Muscle layer of colon (tissue), 2 donors: ENCODE measurements around the gene XKR8.

ENCODE experiments used
- H3K27ac ChIP-seq: one replicate; pipeline ENCODE4 v1.7.0; 2013; ENCODE audit warnings: low read depth, mild to moderate bottlenecking, low read length, moderate library complexity
- H3K27me3 ChIP-seq, 2 donors: one replicate each; pipeline ENCODE4 v1.7.0; 2013; ENCODE audit warnings: low read length in 2 of 2, mild to moderate bottlenecking in 2 of 2; ENCODE audit not compliant: insufficient read depth in 2 of 2, control insufficient read depth in 1 of 2
- H3K36me3 ChIP-seq: one replicate; pipeline ENCODE4 v1.7.0; 2013; ENCODE audit warnings: mild to moderate bottlenecking, low read length; ENCODE audit not compliant: insufficient read depth
- H3K4me1 ChIP-seq: one replicate; pipeline ENCODE4 v1.7.0; 2013; ENCODE audit warnings: mild to moderate bottlenecking, low read length; ENCODE audit not compliant: insufficient read depth
- H3K4me3 ChIP-seq, 2 donors: one replicate each; pipeline ENCODE4 v1.7.0; 2013; ENCODE audit warnings: low read length in 2 of 2, low read depth in 1 of 2, mild to moderate bottlenecking in 1 of 2, moderate library complexity in 1 of 2
- H3K9ac ChIP-seq: one replicate; pipeline ENCODE4 v1.7.0; 2013; ENCODE audit warnings: low read length
- H3K9me3 ChIP-seq: one replicate; pipeline ENCODE4 v1.7.0; 2013; ENCODE audit warnings: mild to moderate bottlenecking, low read length
- donor health status: abdominal sarcoma.
- donor health status: Adenocarcinoma of cecum.

Gene XKR8

DNA sequence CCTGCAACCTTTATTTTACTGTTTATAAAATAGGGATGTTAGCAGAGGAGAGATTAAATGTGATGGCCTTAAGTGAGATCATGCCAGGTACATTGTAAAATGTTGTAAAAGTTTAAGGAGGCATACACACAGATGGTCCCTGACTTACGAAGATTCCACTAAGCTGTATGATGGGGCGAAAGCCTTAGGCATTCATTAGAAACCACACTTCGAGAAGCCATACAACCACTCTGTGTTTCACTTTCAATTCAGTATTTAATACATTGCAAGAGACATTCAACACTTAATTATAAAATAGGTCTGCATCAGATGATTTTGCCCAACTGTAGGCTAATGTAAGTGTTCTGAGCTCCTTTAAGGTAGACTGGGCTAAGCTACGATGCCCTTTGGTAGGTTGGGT is 21.3 kb upstream of the XKR8 start:
- no peak overlapping the region for H3K9ac ChIP-seq
- H3K27me3 ChIP-seq: peaks cover 14 to 22% of the 10 kb centered on the region in 2 donors
- H3K36me3 ChIP-seq: no peaks in the 10 kb centered on the region
- H3K4me3 ChIP-seq: no peak overlapping the region
- H3K27ac ChIP-seq: no peak overlapping the region
- no peaks in the 10 kb centered on the region for H3K9me3 ChIP-seq
- H3K4me1 ChIP-seq: peaks cover 5% of the 10 kb centered on the region

DNA sequence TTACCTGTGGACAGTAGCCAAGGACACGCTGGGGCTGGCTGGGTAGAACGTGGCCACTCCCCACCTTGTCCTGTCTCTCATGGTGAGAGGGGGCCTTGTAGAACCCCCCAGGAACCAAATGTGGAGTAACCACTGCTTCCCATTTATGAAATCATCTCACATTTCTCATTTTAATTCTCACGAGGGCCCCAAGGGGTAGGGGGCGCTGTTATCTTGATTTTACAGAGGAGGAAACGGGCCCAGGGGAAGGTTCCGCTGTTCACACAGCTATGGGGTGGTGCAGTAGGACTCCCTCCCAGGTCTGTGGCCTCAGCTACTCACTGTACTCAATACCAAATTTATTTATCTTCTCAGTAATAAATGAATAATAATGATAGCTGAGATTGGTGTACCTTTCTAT is 19.5 kb upstream of the XKR8 start:
- Histone ChIP-seq H3K9me3 (no peaks in the 10 kb centered on the region), H3K36me3 (no peaks in the 10 kb centered on the region), H3K9ac (no peak overlapping the region), H3K27me3 (peaks cover 6 to 13% of the 10 kb centered on the region in 2 donors), H3K4me3 (no peak overlapping the region), H3K4me1 (peaks cover under 1% of the 10 kb centered on the region), H3K27ac (no peak overlapping the region)

DNA sequence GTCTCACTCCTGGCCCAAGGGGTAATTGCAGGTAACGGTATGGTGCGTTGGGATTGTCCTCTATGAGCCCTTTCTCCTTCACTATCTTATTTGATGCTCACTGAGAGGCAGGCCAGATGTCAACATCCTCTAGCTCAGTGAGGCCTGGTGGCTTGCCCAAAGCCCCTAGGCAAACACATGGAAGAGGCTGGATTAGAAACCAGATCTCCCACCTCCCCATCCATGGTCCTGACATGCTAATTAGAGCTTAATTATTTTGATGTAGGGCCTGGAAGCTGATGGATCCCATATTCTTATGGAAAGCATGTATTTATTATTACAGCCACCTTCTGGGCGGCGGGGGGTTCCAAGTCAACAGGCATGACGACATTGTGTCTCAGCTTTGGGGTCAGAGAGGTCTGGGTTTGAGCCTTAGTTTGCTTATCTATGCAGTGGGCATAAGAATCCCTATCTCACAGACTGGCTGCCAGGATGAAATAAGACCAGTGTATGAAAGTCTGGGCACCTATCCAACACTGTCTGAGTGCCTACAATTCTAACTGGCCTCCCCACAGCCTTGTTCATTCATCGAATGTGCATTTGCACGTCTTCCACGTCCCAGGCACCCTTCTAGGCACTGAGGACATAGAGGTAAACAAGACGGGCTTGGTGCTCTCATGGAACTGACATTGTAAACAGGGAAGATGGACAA is 18.8 kb upstream of the XKR8 start:
- H3K9ac ChIP-seq: no peak overlapping the region
- H3K4me3 ChIP-seq: no peak overlapping the region
- no peaks in the 10 kb centered on the region for H3K9me3 ChIP-seq
- peaks cover 1 to 13% of the 10 kb centered on the region in 2 donors for H3K27me3 ChIP-seq
- H3K36me3 ChIP-seq: no peaks in the 10 kb centered on the region
- no peak overlapping the region for H3K27ac ChIP-seq
- H3K4me1 ChIP-seq: no peaks in the 10 kb centered on the region

DNA sequence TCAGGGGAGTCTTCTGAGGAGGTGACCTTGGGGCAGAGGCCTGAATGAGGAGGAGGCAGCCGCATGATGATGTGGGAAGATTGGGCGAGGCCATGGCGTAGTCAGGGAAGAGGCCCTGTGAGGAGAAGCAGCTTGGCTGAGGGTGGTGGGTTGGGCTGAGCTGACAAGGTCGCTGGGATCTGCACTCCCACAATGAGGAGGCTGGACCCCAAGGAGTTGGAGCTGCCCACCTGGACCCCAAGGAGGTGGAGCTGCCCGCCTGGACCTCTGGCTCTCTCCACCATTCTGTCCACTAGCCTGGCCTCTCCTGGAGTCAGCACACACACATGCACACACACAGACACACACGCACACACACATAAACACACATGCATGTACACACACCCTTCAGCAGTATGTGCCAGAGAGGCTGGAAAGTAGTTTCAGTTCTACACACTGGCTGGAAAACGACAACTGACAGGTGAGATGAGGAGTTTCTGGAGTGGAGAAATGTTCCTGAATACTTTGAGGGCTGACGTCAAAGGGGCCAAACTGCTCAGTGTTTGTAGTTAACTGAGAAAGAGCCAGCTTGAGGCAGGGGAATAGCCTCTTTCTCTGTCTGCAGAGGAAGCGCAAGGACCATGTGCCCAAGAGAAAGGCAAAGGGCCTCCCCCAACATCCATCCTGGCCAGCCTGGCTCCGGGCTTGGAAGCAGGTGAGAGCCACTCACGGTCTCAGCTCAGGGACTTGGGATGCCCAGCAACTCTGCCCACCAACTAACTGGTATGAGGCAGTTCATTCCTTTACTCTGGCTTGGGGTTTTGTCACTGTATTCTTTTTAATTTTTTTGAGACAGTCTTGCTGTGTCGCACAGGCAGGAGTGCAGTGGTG is 17.9 kb upstream of the XKR8 start:
- Histone ChIP-seq H3K9me3 (no peaks in the 10 kb centered on the region), H3K27ac (no peak overlapping the region), H3K27me3 (peaks cover 0 to 5% of the 10 kb centered on the region in 2 donors), H3K36me3 (no peaks in the 10 kb centered on the region), H3K4me3 (no peak overlapping the region), H3K4me1 (no peaks in the 10 kb centered on the region), H3K9ac (no peak overlapping the region)

DNA sequence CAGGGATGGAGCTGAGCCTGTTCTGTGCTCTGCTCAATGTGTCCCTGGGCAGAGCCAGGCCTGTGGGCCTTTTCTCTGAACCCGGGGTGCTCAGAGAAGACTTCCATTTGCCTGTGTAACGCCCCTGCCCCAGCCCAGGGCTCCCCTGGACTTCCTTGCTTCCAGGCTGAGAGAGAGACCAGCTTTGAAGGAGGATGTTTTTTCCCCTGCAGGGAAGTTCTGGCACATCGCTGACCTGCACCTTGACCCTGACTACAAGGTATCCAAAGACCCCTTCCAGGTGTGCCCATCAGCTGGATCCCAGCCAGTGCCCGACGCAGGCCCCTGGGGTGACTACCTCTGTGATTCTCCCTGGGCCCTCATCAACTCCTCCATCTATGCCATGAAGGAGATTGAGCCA is 14.8 kb upstream of the XKR8 start:
- H3K4me3 ChIP-seq: no peak overlapping the region
- no peaks in the 10 kb centered on the region for H3K36me3 ChIP-seq
- no peak overlapping the region for H3K27ac ChIP-seq
- H3K4me1 ChIP-seq: no peaks in the 10 kb centered on the region
- H3K9ac ChIP-seq: no peak overlapping the region
- no peaks in the 10 kb centered on the region for H3K9me3 ChIP-seq
- no peaks in the 10 kb centered on the region for H3K27me3 ChIP-seq

DNA sequence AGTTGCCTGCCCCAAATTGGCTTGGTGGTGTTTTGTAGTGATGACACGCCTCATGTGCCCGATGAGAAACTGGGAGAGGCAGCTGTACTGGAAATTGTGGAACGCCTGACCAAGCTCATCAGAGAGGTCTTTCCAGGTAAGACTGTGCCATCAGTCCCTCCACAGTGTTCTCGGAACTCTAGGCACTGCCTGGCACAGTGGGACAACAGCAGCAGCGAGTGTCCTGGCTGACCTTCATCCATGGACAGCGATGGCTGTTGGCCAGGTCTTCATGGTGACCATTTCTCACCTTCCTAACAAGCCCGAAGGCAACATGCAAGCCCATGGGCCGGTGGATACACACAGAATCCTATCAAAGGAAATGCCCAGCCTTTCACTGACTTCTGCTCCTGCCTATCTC is 10.7 kb upstream of the XKR8 start:
- Histone ChIP-seq H3K27me3 (no peaks in the 10 kb centered on the region), H3K4me1 (no peaks in the 10 kb centered on the region), H3K36me3 (no peaks in the 10 kb centered on the region), H3K9ac (no peak overlapping the region), H3K9me3 (no peaks in the 10 kb centered on the region), H3K4me3 (no peak overlapping the region), H3K27ac (no peak overlapping the region)

DNA sequence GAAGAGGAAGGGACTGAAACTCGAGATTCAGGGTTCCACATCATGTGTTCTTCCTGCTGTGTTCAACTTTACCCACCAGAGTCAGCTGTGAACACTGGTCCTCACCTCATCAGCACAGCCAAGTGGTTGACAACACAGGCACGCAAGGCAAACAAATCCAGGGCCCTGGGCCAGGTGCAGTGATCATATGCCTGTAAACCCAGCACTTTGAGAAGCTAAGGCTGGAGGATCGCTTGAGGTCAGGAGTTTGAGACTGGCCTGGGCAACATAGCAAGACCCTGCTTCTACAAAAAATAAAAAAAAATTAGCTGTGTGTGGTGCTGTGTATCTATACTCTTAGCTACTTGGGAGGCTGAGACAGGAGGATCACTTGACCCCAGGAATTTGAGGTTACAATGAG is 8.4 kb upstream of the XKR8 start:
- Histone ChIP-seq H3K27ac (no peak overlapping the region), H3K27me3 (no peaks in the 10 kb centered on the region), H3K9ac (no peak overlapping the region), H3K36me3 (no peaks in the 10 kb centered on the region), H3K4me1 (no peaks in the 10 kb centered on the region), H3K4me3 (no peak overlapping the region), H3K9me3 (no peaks in the 10 kb centered on the region)

DNA sequence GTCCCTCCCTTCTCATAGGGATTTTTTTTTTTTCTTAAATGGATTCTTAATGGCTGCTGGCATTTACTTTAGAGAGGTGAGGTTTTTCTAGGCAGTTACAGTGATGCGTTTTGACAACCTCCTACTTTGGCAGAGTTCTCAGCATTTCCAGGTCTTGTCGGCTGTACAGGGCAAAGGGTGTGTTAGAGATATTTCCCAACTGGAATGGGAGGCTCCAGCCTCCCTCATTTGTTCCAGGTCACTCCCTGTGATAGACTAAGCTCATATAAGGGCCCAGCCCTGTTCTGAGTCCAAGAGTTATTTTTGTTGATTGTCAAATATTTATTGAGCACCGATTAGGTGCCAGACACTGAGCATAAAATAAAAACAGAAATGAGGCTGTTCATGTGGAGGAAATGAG is 7.6 kb upstream of the XKR8 start:
- H3K4me1 ChIP-seq: no peaks in the 10 kb centered on the region
- H3K36me3 ChIP-seq: no peaks in the 10 kb centered on the region
- no peak overlapping the region for H3K4me3 ChIP-seq
- H3K9ac ChIP-seq: no peak overlapping the region
- no peak overlapping the region for H3K27ac ChIP-seq
- no peaks in the 10 kb centered on the region for H3K27me3 ChIP-seq
- H3K9me3 ChIP-seq: no peaks in the 10 kb centered on the region

DNA sequence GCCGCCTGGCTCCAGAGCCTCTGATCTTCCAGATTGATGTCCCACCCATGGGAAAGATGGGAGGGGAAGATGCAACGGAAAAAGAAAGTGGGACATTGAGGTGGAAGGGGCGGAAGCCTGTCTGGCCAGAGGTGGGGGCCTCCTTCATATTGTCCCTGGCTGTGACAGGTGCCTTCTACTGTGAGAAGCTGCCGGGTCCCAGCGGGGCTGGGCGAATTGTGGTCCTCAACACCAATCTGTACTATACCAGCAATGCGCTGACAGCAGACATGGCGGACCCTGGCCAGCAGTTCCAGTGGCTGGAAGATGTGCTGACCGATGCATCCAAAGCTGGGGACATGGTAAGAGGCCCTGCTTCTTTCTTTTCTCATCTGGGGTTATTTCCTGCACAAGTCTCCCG is 5.6 kb upstream of the XKR8 start:
- Histone ChIP-seq H3K27me3 (no peaks in the 10 kb centered on the region), H3K4me1 (peaks cover 3% of the 10 kb centered on the region), H3K27ac (no peak overlapping the region), H3K36me3 (no peaks in the 10 kb centered on the region), H3K4me3 (no peak overlapping the region), H3K9me3 (no peaks in the 10 kb centered on the region), H3K9ac (no peak overlapping the region)

DNA sequence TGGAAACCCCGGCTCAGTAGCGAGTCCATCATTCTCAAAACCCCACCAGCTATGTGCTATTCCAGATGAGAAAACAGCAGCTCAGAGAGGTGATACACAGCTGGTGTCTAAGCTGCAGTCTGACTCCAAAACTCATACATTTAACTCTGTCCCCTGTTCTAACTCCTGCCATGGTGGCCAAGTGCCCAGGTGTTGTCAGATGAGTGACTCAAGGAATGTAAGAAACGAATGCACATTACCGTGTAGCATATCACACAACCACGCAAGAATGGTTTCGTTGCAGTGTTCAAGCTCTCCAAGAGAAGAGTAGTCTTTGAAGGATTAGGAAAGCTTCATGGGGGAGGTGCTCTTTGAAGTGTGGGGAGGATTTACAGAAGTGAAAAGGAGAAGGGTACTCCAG is 4.7 kb upstream of the XKR8 start:
- Histone ChIP-seq H3K9me3 (no peaks in the 10 kb centered on the region), H3K36me3 (no peaks in the 10 kb centered on the region), H3K27ac (no peak overlapping the region), H3K27me3 (no peaks in the 10 kb centered on the region), H3K4me1 (peaks cover 3% of the 10 kb centered on the region), H3K4me3 (no peak overlapping the region), H3K9ac (no peak overlapping the region)

DNA sequence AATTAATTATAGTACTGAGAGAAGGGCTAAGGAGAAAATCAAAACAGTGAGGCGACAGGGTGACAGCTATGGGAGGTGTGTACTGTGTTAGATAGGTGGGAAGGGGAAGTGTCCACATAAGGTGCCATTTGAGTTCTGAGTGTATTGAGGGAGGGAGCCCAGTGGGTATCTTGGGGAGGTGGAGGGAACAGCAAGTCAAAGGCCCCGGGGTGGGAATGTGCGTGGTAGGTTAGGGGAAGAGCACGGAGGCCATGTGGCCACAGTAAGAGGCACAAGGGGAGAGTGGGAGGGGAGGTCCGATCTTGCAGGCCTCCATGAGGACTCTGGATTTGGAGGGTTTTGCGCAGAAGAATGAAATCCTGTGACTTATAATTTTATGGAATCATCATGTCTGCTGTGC is 3.0 kb upstream of the XKR8 start:
- H3K36me3 ChIP-seq: no peaks in the 10 kb centered on the region
- no peak overlapping the region for H3K9ac ChIP-seq
- H3K27ac ChIP-seq: no peak overlapping the region
- H3K27me3 ChIP-seq: no peaks in the 10 kb centered on the region
- H3K4me3 ChIP-seq: no peak overlapping the region
- H3K9me3 ChIP-seq: no peaks in the 10 kb centered on the region
- H3K4me1 ChIP-seq: peaks cover 18% of the 10 kb centered on the region

DNA sequence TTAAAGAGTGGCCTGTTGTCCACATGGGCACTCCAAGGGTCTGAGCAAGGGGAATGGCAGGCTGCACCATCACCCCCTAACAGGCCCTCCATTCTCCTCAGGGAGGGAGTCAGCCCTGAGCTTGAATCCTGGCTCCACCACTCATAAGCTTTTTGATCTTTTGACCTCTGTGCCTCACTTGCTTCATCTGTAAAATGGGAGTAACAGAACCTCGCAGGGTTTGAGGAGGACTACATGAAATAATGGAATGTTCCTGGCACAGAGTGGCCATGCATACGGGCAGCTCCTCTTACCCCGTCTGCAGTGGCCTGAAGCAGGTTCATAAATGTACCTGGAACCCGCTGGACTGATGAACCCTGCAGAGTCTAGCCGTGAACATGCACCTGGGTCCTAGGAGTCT is 2.1 kb upstream of the XKR8 start:
- peaks cover 18% of the 10 kb centered on the region for H3K4me1 ChIP-seq
- no peaks in the 10 kb centered on the region for H3K9me3 ChIP-seq
- H3K27me3 ChIP-seq: no peaks in the 10 kb centered on the region
- H3K36me3 ChIP-seq: no peaks in the 10 kb centered on the region
- H3K27ac ChIP-seq: no peak overlapping the region
- no peak overlapping the region for H3K9ac ChIP-seq
- H3K4me3 ChIP-seq: no peak overlapping the region
